Islet of Langerhans (tissue), 1 donor: ENCODE measurements around the gene LACTB.

ENCODE experiments used
- FAIRE-seq: peaks from one replicate; lab custom pipeline; 2011; peaks lifted over from hg19 to GRCh38; lab: Jason Lieb, UNC

Gene LACTB

DNA sequence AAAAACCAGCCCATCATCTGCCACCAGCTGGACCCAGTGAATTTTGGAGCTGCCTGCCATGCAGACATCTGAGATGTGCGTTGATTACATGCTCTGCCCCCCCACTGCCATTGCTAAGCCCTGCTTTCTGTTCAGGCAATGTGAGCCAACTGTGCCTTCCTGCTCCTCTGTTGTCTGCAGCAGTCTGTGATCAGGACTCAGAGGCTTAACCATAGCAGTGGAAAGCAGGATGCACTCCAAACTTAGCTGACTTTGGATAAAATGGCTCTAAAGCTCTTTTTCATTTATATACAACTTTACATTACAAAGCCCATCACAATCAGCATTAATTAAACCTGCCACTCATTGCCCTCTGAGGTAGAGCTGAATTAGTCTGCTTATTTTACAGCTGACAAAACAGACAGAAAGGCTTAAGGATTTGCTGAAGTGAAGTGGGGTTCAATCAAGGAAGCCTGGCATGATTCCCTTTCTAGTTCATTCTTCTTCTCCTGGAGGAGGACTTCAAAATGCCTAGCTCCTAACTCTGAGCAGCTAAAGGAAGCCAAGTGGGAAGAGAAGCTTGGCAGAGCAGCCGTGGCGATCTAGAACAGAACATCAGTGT is 51.3 kb downstream of the LACTB start:
- no peak for FAIRE-seq

DNA sequence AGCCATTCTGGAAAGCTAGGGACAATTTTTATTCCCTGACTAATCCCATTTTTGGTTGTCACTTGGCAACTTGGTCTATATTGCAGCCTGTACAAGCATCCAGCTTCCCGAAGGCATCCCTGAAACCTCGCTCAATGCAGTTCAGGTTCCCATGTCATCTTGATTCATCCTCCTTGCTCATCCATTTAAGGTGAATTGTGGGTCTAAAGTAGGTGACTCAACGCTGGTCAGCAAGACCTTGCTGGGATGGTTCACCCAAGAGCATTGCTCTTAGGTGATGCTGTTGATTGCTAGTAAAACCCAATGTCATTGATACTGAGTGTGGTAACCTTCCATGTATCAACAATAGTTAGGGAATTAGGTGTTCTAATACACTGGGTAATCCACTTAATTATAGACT is 54.6 kb downstream of the LACTB start:
- no peak for FAIRE-seq

DNA sequence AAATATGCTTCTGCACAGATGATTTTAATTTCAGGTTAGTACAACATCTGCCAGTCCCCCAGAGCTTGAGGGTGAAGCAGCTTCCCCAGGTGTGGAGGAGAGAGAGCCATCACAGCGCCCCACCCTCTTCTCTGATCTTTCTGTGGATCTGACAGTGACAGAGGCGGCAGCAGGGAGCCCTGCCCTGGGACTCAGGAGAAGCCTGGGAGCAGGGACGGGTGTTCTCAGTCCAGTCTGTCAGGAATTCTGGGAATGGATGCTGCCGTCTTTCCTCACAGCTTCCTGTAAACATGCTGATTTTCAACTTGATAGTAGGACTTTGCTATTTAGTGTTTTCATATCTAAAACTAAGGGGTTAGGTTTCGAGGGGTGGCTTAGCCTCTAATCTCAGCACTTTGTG is 56.4 kb downstream of the LACTB start:
- FAIRE-seq = no peak

DNA sequence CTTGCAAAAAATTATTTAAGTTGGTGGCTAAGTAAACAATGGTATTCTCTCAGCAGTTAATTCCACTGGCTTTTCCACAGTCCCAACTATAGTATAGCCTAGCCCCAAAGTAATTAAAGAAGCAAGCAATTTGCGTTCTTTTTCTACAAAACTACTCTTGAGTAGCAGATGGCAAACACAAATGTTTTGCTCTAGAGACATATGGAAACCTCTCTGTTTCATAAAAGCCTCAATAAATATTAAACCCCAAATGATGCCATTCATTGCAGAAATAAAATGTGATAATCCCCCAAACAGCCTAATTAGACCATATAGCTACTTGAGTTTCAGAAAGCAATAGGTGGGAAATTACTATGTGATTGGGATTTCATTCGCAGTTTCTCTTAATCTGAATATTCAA is 59.1 kb downstream of the LACTB start:
- FAIRE-seq = no peak

DNA sequence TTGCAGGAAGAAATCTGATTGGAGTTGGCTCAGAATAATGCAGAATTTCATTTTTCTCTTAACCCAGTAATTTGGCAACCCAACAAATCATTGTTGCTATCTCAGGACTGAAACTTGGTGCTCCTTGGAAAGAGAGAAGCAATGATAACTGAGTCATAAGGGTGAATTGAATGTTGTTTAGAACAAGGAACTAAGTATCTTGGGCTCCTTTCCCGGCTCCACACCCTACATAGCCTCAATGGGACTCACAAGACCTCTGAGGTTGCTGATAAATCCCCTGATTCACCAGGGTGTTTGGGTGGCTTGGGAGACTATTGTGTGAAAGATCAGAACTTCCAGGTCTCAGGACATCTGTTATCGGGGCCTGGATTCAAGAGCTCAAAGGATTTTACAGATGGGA is 60.0 kb downstream of the LACTB start:
- FAIRE-seq = no peak

DNA sequence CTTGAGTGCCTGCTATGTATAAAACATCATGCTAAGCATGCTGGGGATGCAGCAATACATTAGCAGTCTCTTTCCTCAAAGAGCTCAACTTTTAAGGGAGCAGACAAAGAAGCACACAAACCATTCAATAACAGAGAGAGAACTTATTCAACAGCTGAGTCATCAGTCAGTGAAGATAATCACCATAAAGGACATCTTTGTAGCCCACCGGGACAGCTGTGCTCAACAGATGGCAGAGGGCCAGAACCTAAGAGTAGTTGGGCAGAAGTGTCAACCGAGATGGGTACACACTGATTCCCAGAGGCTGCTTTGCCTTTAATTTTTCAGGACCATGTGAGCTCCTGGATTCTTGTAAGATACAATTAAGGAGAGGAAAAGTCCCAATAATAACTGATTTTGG is 63.5 kb downstream of the LACTB start:
- no peak for FAIRE-seq

DNA sequence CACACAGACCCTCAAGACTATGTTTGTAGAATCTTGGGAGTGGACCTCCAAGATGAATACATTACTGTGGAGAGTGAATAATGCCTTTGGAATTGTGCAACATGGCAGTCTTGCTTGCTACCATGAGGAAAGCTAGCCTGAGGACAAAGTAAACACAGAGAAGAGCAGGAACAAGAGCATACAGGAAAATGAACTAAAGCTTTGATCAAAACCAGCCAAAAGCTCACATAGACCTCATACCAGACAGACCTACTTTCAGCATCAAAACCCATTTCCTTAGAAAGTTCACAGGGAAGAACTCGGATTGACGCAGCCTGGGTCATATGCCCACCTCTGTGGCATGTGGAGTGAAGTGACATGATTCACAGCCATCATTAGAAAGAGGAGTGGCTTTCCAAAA is 64.4 kb downstream of the LACTB start:
- FAIRE-seq = no peak

DNA sequence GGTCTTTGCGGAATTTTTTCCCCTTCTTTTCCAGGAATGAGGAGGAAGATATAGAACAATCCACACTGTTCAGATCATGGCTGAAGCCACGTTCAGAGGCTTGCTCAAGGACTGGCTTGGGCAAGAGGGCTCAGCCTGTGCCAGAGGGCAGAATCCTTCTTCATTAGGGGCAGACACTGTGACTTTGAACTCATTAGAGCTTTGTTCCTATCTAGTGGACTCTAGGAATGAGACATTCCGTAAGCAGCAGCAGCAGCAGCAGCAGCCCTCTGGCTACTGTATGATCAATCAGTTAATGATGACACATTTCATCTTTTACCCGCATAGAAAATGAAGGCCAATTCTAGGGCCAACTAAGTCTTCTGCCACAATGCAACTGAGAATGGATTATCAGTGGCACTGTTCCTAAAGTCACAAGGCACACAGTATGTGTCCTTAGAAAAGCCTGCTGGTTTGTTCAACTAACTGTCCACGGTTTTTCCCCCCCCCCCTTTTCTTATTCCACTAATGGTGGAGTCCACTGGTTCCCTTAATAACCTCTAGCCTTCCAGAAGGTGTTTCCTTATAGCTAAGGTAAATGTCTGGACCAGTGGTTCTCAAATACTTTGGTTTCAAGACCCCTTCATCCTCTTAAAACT is 66.0 kb downstream of the LACTB start:
- no peak for FAIRE-seq

DNA sequence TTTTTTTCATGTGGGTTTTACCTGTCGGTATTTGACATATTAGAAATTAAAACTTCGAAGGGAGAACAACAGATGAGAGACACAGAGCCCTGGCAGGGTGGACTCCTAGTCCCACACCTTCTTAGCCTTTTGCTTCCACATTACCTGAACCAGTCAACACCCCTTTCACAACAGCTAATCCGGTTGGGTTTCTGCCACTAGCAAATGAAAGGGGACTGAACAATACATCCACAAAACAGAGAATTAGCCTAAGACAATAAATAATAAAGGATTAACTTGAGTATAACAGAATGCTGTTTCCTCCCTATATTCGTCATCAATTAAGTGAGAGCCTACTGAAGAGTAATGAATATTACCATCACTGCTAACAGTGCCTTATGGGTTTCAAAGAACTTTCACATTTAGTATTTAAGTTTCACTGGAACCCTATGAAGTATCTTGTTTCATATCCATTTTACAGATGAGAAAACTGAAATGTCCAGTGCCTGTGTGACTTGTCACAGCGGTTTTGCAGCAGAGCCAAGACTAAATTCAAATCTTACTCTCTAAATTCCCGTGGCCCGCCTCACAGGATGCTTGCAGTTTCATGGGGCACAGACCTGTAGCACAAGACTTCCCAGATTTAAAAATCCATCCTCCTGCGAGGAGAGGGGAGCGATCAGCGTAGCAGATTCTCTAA is 66.7 kb downstream of the LACTB start:
- no peak for FAIRE-seq

DNA sequence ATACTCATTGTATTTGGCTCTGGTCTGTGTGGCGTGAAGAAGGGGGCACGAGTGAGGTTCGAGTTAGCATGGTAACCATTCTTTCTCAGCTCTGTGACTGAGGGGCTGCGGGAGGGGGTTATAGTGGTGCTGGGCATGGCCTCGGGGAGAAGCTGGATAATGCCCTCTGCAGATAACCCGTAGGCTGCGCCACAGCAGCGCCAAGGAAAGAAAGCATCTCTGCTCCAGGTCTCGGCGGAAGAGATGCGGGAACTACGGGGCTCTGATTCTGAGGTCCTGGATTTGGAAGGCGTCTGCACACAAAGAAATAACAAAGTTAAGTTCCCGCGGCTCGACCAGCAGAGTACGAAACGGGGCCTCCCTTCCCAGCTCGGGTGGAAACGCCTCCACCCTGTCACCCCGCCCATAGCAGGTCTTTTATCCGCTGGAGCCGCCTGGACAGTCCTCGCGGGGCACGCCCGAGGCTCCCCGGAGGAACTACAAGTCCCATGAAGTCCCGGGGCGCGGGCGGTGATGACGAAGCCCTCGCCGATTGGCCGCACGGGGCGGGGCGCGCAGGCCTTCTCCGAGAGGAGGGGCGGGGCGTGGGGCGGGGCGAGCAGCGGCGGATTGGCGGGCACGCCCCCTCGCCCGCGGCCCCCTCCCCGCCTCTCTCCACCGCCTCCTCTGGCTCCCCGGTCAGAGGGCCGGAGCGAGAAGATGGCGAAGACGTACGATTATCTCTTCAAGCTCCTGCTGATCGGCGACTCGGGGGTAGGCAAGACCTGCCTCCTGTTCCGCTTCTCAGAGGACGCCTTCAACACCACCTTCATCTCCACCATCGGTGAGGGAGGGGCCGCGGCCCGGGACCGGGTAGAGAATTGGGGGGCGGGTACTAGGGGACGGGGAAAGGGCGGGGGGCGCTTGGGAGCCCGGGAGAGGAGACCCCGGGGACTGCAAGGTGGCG is 67.5 kb downstream of the LACTB start, which contains the start of gene RAB8B:
Gene RAB8B, plus strand, starts transcription at position 681 of the 946 bp plus-strand sequence. Its CDS starts 19 bp downstream, at position 700.
- no peak for FAIRE-seq

DNA sequence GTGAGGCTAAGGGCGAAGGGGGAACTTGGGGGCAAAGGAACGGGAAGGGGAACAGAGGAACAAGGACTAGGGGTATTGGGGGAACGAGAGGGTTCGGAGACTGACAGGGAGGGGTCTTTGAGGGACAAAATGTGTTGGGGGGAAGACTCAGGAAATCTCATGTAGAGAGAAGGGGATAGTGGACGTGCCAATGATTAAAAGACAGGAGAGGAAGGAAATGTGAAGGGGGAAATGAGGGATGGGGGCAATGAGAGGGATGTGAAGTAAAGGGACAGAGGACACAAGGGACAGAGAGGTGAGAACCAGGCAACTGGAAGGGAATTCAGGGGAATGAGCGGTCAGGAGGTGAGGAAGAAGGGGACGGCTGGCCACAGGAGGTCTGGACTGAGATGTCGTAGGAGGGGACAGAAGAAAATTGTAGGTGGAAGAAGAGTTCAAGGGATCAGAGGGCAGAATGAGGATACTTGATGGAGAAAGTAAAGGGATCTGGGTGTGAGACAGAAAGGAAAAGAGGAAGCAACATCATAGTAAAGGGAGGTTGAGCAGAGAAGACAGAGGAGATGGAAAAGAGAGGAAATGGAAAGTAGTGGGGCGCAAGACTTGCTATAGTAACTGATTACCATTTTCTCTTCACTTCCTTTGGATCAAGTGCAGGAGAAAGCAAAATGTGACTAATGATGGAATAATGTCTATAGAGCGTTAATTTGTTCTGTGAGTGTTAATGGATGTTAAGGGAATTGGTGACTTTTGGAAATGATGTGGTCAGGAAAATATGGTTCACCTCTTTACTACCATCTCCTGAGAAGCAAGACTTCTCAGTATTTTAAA is 68.5 kb downstream of the LACTB start:
- FAIRE-seq = no peak

DNA sequence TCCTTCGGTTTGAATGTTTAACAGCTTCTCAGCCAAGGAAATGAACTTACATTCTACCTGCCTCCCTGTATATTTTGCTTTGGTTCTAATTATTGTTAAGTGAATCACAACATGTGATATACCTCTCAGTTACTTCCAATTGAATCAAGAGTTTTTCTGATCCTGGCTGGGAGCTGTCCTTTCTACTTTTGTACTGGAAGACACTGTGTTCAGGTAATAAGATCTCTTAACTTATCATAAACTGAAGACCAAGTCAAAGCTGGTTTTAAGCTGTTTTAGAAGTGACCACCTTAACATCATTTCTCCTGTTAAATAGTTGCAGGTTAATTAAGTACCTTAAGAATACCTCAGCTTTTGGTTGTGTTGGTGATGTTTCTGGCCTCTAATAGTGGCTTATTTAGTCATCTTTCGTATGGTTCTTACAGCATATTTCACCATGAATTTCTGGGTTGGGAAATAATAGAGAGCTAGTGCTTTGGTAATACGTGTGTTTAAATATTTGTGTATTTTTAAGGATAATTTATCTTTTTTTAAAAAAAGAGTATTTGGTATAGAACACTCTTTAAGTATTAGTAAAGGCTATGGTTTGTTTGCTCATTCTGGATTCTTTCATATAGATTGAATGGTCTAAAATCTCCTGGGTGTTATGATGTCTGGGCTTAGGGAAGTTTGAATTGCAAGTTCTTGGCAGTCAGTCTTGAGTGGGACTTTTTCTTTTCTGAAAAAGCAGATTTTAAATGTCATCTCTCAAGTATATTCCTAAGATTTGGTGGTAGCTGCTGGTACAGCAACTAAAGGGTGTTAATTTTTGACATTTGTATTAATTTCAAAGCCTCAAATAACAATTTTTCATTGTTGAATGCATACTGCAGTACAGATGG is 69.3 kb downstream of the LACTB start:
- no peak for FAIRE-seq
